ENCODE measurements around the gene ABHD12. TPM values are rescaled to one million over a fixed set of nuclear protein-coding genes. Genes with fewer than 3 reads are reported as not detected.

The ABHD12 gene
- total and polyA plus RNA-seq, 2 donors (not counting 3 experiments of a cell fraction or from before 2014, with no cell fraction given) = 19.2 to 36.0 TPM

DNA sequence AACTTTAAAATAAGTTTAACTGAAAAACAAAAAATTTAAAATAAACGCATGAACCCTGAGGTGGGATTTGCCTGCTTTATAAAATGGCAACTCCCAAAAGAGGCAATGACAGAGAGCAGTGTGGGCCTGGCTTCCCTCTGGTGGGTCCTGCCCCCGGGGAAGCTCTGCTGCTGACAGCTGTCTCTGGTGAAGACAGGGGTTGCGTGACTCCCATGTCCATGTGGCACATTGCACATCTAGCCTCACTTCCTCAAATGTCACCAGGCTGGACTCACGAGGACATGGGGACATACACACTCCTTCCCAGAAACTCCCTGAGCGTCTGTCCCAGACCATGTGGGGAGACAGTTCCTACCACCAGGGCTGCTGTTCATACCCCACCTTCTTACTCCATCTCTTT lies 66.2 kb downstream of the ABHD12 start:
- no peak for FAIRE-seq
- Histone ChIP-seq H2AFZ (ENCODE audit: low read depth, low read length) (no peak overlapping the region), H3K27ac (ENCODE audit: insufficient read depth, low read depth, low read length) (no peak overlapping the region), H3K9ac (replicated peaks; ENCODE audit: extremely low read depth, insufficient read depth, low read length) (no peak overlapping the region), H3K9me3 (replicated peaks; ENCODE audit: control insufficient read depth, insufficient read depth, low read length) (no peaks in the 10 kb centered on the region), H4K20me1 (replicated peaks; ENCODE audit: control insufficient read depth, extremely low read depth, insufficient read depth, low read length) (no peaks in the 10 kb centered on the region), H3K27me3 (ENCODE audit: control insufficient read depth in 2 of 2, insufficient read depth in 2 of 2, low read length in 2 of 2) (no peaks in the 10 kb centered on the region), H3K4me3 (replicated peaks in 1 of 3; ENCODE audit: insufficient read depth in 1 of 3, low read depth in 1 of 3, low read length in 3 of 3) (no peak overlapping the region), H3K79me2 (ENCODE audit: control insufficient read depth, insufficient read depth, low read length) (no peaks in the 10 kb centered on the region), H3K9me1 (replicated peaks; ENCODE audit: control insufficient read depth, extremely low read depth, insufficient read depth, low read length) (no peaks in the 10 kb centered on the region), H3K4me1 (ENCODE audit: control insufficient read depth, extremely low read depth, insufficient read depth, low read length) (no peaks in the 10 kb centered on the region), H3K4me2 (ENCODE audit: insufficient read depth, low read length) (no peak overlapping the region), H3K36me3 (ENCODE audit: control insufficient read depth in 2 of 2, extremely low read depth in 1 of 2, insufficient read depth in 2 of 2, low read length in 2 of 2) (peaks cover 0 to 1% of the 10 kb centered on the region in 2 experiments)
- intact Hi-C loops (cut with micrococcal nuclease) (loop anchor here (2.0 kb wide), 1 partner anchor 22 kb away; no protein-coding TSS in a partner anchor), dilution Hi-C loops (cut with MboI; ENCODE audit: extremely low pct_ligation_motif_present, low sequenced_read_pairs) (no loop called here)
- no TSS peak for BruUV-seq (replicated peaks)
- TF ChIP-seq GATA2 (IDR thresholded peaks at IDR 0.05; ENCODE audit: insufficient read depth, insufficient read length, low read depth, low read length) (no peak), POLR2A (IDR thresholded peaks at IDR 0.05; ENCODE audit: low read depth, low read length) (no peak), EZH2 (IDR thresholded peaks at IDR 0.05; ENCODE audit: borderline replicate concordance, low read depth, low read length, severe bottlenecking) (no peak), POLR2AphosphoS5 (IDR thresholded peaks at IDR 0.05; ENCODE audit: insufficient read depth, low read depth, low read length) (no peak), FOS (IDR thresholded peaks at IDR 0.05; ENCODE audit: borderline replicate concordance, insufficient read depth, low read length) (no peak), JUN (IDR thresholded peaks at IDR 0.05; ENCODE audit: borderline replicate concordance, insufficient read depth, insufficient read length, low read depth) (no peak), MYC (IDR thresholded peaks at IDR 0.05; ENCODE audit: low read depth, low read length) (no peak)
- TF ChIP-seq, protein P1, sequence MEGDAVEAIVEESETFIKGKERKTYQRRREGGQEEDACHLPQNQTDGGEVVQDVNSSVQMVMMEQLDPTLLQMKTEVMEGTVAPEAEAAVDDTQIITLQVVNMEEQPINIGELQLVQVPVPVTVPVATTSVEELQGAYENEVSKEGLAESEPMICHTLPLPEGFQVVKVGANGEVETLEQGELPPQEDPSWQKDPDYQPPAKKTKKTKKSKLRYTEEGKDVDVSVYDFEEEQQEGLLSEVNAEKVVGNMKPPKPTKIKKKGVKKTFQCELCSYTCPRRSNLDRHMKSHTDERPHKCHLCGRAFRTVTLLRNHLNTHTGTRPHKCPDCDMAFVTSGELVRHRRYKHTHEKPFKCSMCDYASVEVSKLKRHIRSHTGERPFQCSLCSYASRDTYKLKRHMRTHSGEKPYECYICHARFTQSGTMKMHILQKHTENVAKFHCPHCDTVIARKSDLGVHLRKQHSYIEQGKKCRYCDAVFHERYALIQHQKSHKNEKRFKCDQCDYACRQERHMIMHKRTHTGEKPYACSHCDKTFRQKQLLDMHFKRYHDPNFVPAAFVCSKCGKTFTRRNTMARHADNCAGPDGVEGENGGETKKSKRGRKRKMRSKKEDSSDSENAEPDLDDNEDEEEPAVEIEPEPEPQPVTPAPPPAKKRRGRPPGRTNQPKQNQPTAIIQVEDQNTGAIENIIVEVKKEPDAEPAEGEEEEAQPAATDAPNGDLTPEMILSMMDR (IDR thresholded peaks at IDR 0.05; ENCODE audit: extremely low read depth in 1 of 2, insufficient read depth in 1 of 2, low read depth in 1 of 2, low read length in 2 of 2) = no peak
- TF ChIP-seq, protein P2, sequence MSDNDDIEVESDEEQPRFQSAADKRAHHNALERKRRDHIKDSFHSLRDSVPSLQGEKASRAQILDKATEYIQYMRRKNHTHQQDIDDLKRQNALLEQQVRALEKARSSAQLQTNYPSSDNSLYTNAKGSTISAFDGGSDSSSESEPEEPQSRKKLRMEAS (IDR thresholded peaks at IDR 0.05; ENCODE audit: insufficient read depth, insufficient read length) = no peak
- no peak for DNase-seq (ENCODE audit: low read depth, low spot score)
- CTCF ChIA-PET = no interaction called here
- POLR2A ChIA-PET = no interaction called here
